WTC11 (cell line): ENCODE results near the gene PACS1. TPM values are rescaled to one million over a fixed set of nuclear protein-coding genes. Genes with fewer than 3 reads are reported as not detected.

Experiments
- ATAC-seq: fragments of 200-7000 bp; cut with Tn5 transposase; 2 replicates; pipeline ENCODE4 v1.10.0; 2021; ENCODE audit warnings: mild to moderate bottlenecking, moderate library complexity
- CTCF ChIA-PET: fragments of 300-600 bp; sonication (Branson Sonifier 250); formaldehyde crosslinking; loops from one replicate; lab custom pipeline; 2021; ENCODE audit warnings: antibody characterized with exemption; lab: Charles Lee
- POLR2A ChIA-PET: fragments of 350-600 bp; sonication (Branson Sonifier 250); formaldehyde crosslinking; loops from one replicate; lab custom pipeline; 2021; ENCODE audit warnings: antibody characterized with exemption; lab: Charles Lee
- DNase-seq: peaks from one replicate; pipeline ENCODE4 v3.0.0; 2021; ENCODE audit warnings: low spot score
- H3K27ac Mint-ChIP-seq: 2 replicates; pipeline ENCODE4 v1.8.0; 2021; ENCODE audit warnings: mixed read lengths
- H3K27me3 Mint-ChIP-seq: 2 replicates; pipeline ENCODE4 v1.8.0; 2021; ENCODE audit warnings: low read depth, mild to moderate bottlenecking, moderate library complexity, mixed read lengths
- H3K36me3 Mint-ChIP-seq: 2 replicates; pipeline ENCODE4 v1.8.0; 2021; ENCODE audit warnings: mixed read lengths
- H3K4me1 Mint-ChIP-seq: 2 replicates; pipeline ENCODE4 v1.8.0; 2022; ENCODE audit warnings: mixed read lengths
- H3K4me3 Mint-ChIP-seq: 2 replicates; pipeline ENCODE4 v1.8.0; 2021; ENCODE audit warnings: mild to moderate bottlenecking, moderate library complexity, mixed read lengths
- H3K9me3 Mint-ChIP-seq: 2 replicates; pipeline ENCODE4 v1.8.0; 2021; ENCODE audit warnings: mixed read lengths
- CREM ChIP-seq: sonication (generic); formaldehyde crosslinking; IDR thresholded peaks from 2 replicates; pipeline ENCODE4 v1.8.1; 2022; ENCODE audit warnings: mild to moderate bottlenecking, missing genetic modification reagents, moderate library complexity
- ESRRA ChIP-seq: sonication (generic); formaldehyde crosslinking; IDR thresholded peaks from 2 replicates; pipeline ENCODE4 v1.8.1; 2022; ENCODE audit warnings: mild to moderate bottlenecking, missing genetic modification reagents, borderline replicate concordance
- FOXK1 ChIP-seq: sonication (generic); formaldehyde crosslinking; IDR thresholded peaks from 2 replicates; pipeline ENCODE4 v1.8.0; 2022; ENCODE audit warnings: mild to moderate bottlenecking, moderate library complexity, missing genetic modification reagents
- IRF2 ChIP-seq: sonication (generic); formaldehyde crosslinking; IDR thresholded peaks from 2 replicates; pipeline ENCODE4 v1.8.0; 2022; ENCODE audit warnings: low read depth, missing genetic modification reagents, borderline replicate concordance
- KAT7 ChIP-seq: sonication (generic); formaldehyde crosslinking; IDR thresholded peaks from 2 replicates; pipeline ENCODE4 v1.8.1; 2023; ENCODE audit warnings: missing genetic modification reagents, mild to moderate bottlenecking, borderline replicate concordance
- OVOL2 ChIP-seq: fragments of 250-450 bp; sonication (Bioruptor Pico); IDR thresholded peaks from 2 replicates; pipeline ENCODE4 v1.9.0; 2021; ENCODE audit warnings: mild to moderate bottlenecking, borderline replicate concordance
- PRRX2 ChIP-seq: fragments of 250-450 bp; sonication (Bioruptor Pico); IDR thresholded peaks from 2 replicates; pipeline ENCODE4 v1.8.0; 2021; ENCODE audit warnings: mild to moderate bottlenecking
- TCF7 ChIP-seq: sonication (generic); formaldehyde crosslinking; IDR thresholded peaks from 2 replicates; pipeline ENCODE4 v1.8.0; 2022; ENCODE audit warnings: mild to moderate bottlenecking, low read depth, missing genetic modification reagents, moderate library complexity
- ZNF423 ChIP-seq: fragments of 250-450 bp; sonication (Bioruptor Pico); IDR thresholded peaks from 2 replicates; pipeline ENCODE4 v2.1.2; 2022; ENCODE audit warnings: mild to moderate bottlenecking, moderate library complexity
- total RNA-seq: library from RNA; stranded (reverse); gene quantifications from 3 replicates; pipeline ENCODE4 v1.2.3, GENCODE V29; 2021
- TF ChIP-seq, protein P1 (sequence below): sonication (generic); formaldehyde crosslinking; IDR thresholded peaks from 2 replicates; pipeline ENCODE4 v1.8.0; 2022; ENCODE audit warnings: mild to moderate bottlenecking, missing genetic modification reagents
- TF ChIP-seq, protein P2 (sequence below): fragments of 200-600 bp; IDR thresholded peaks from 2 replicates; pipeline ENCODE4 v1.8.0; 2022; ENCODE audit warnings: antibody characterized with exemption
- TF ChIP-seq, protein P3 (sequence below): fragments of 250-450 bp; sonication (Bioruptor Pico); IDR thresholded peaks from 2 replicates; pipeline ENCODE4 v1.8.0; 2021; ENCODE audit warnings: mild to moderate bottlenecking
- TF ChIP-seq, protein P4 (sequence below): sonication (generic); formaldehyde crosslinking; IDR thresholded peaks from 2 replicates; pipeline ENCODE4 v1.8.0; 2023; ENCODE audit warnings: mild to moderate bottlenecking, missing genetic modification reagents
- TF ChIP-seq, protein P5 (sequence below): fragments of 250-450 bp; sonication (Bioruptor Pico); IDR thresholded peaks from 2 replicates; pipeline ENCODE4 v1.9.0; 2021; ENCODE audit warnings: mild to moderate bottlenecking, borderline replicate concordance
- TF ChIP-seq, protein P6 (sequence below): sonication (generic); formaldehyde crosslinking; IDR thresholded peaks from 2 replicates; pipeline ENCODE4 v1.8.0; 2023; ENCODE audit warnings: missing genetic modification reagents, mild to moderate bottlenecking, borderline replicate concordance

PACS1 gene
- total RNA-seq, 1 experiment from 2014 or later = 34.8 TPM

DNA sequence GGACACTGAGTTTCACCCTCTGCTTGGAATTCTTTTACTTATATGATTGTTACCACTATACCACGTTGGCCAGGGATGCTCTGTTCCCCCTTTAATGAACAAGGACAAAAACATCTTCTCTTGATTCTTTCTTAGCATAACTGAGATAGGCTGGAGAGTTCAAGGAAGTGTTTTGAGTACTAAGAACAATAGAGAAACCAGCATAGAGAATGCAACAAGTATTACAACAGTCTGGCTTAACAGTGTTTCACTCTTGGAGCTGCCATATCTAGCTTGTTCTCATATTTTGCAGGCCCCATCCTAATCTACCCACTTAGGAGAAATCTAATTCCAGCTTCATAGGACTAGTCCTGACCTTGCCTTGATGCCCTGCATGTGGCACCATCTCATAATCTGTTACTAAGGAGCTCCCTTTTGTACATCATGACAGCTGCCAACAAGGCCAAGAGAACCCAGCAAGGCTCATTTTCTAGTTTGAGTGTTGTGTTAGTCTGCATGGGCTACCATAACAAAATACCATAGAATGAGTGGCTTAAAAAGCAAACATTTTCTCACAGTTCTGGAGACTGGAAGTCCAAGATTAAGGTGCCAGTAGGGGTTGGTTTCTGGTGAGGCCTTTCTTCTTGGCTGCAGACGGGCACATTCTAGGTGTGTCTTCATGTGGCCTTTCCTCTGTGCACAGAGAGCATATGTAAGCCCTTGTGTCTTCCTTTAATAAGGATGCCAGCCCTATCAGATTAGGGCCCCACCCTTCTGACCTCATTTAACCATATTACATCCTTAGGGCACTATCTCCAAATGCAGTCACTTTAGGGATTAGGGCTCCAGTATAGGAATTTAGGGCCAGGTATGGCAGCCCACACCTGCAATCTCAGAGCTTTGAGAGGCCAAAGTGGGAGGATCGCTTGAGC, 37.8 kb downstream of the PACS1 start:
- no peak overlapping the region for H3K4me3 Mint-ChIP-seq
- ATAC-seq = no peak
- DNase-seq = no peak
- POLR2A ChIA-PET = no interaction called here
- H3K9me3 Mint-ChIP-seq = no peaks in the 10 kb centered on the region
- H3K27ac Mint-ChIP-seq = no peak overlapping the region
- TF ChIP-seq PRRX2 (no peak), ESRRA (CRISPR knock-in tag) (no peak), IRF2 (no peak), OVOL2 (CRISPR knock-in tag) (no peak), CREM (CRISPR knock-in tag) (no peak), KAT7 (CRISPR knock-in tag) (no peak), FOXK1 (CRISPR knock-in tag) (no peak), TCF7 (CRISPR knock-in tag) (no peak), ZNF423 (CRISPR knock-in tag) (no peak)
- TF ChIP-seq, protein P1, sequence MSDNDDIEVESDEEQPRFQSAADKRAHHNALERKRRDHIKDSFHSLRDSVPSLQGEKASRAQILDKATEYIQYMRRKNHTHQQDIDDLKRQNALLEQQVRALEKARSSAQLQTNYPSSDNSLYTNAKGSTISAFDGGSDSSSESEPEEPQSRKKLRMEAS = no peak
- TF ChIP-seq, protein P2, sequence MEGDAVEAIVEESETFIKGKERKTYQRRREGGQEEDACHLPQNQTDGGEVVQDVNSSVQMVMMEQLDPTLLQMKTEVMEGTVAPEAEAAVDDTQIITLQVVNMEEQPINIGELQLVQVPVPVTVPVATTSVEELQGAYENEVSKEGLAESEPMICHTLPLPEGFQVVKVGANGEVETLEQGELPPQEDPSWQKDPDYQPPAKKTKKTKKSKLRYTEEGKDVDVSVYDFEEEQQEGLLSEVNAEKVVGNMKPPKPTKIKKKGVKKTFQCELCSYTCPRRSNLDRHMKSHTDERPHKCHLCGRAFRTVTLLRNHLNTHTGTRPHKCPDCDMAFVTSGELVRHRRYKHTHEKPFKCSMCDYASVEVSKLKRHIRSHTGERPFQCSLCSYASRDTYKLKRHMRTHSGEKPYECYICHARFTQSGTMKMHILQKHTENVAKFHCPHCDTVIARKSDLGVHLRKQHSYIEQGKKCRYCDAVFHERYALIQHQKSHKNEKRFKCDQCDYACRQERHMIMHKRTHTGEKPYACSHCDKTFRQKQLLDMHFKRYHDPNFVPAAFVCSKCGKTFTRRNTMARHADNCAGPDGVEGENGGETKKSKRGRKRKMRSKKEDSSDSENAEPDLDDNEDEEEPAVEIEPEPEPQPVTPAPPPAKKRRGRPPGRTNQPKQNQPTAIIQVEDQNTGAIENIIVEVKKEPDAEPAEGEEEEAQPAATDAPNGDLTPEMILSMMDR = no peak
- TF ChIP-seq, protein P3, sequence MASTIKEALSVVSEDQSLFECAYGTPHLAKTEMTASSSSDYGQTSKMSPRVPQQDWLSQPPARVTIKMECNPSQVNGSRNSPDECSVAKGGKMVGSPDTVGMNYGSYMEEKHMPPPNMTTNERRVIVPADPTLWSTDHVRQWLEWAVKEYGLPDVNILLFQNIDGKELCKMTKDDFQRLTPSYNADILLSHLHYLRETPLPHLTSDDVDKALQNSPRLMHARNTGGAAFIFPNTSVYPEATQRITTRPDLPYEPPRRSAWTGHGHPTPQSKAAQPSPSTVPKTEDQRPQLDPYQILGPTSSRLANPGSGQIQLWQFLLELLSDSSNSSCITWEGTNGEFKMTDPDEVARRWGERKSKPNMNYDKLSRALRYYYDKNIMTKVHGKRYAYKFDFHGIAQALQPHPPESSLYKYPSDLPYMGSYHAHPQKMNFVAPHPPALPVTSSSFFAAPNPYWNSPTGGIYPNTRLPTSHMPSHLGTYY (CRISPR knock-in tag) = no peak
- TF ChIP-seq, protein P4, sequence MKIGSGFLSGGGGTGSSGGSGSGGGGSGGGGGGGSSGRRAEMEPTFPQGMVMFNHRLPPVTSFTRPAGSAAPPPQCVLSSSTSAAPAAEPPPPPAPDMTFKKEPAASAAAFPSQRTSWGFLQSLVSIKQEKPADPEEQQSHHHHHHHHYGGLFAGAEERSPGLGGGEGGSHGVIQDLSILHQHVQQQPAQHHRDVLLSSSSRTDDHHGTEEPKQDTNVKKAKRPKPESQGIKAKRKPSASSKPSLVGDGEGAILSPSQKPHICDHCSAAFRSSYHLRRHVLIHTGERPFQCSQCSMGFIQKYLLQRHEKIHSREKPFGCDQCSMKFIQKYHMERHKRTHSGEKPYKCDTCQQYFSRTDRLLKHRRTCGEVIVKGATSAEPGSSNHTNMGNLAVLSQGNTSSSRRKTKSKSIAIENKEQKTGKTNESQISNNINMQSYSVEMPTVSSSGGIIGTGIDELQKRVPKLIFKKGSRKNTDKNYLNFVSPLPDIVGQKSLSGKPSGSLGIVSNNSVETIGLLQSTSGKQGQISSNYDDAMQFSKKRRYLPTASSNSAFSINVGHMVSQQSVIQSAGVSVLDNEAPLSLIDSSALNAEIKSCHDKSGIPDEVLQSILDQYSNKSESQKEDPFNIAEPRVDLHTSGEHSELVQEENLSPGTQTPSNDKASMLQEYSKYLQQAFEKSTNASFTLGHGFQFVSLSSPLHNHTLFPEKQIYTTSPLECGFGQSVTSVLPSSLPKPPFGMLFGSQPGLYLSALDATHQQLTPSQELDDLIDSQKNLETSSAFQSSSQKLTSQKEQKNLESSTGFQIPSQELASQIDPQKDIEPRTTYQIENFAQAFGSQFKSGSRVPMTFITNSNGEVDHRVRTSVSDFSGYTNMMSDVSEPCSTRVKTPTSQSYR (CRISPR knock-in tag) = no peak
- TF ChIP-seq, protein P5, sequence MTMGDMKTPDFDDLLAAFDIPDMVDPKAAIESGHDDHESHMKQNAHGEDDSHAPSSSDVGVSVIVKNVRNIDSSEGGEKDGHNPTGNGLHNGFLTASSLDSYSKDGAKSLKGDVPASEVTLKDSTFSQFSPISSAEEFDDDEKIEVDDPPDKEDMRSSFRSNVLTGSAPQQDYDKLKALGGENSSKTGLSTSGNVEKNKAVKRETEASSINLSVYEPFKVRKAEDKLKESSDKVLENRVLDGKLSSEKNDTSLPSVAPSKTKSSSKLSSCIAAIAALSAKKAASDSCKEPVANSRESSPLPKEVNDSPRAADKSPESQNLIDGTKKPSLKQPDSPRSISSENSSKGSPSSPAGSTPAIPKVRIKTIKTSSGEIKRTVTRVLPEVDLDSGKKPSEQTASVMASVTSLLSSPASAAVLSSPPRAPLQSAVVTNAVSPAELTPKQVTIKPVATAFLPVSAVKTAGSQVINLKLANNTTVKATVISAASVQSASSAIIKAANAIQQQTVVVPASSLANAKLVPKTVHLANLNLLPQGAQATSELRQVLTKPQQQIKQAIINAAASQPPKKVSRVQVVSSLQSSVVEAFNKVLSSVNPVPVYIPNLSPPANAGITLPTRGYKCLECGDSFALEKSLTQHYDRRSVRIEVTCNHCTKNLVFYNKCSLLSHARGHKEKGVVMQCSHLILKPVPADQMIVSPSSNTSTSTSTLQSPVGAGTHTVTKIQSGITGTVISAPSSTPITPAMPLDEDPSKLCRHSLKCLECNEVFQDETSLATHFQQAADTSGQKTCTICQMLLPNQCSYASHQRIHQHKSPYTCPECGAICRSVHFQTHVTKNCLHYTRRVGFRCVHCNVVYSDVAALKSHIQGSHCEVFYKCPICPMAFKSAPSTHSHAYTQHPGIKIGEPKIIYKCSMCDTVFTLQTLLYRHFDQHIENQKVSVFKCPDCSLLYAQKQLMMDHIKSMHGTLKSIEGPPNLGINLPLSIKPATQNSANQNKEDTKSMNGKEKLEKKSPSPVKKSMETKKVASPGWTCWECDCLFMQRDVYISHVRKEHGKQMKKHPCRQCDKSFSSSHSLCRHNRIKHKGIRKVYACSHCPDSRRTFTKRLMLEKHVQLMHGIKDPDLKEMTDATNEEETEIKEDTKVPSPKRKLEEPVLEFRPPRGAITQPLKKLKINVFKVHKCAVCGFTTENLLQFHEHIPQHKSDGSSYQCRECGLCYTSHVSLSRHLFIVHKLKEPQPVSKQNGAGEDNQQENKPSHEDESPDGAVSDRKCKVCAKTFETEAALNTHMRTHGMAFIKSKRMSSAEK (CRISPR knock-in tag) = no peak
- TF ChIP-seq, protein P6, sequence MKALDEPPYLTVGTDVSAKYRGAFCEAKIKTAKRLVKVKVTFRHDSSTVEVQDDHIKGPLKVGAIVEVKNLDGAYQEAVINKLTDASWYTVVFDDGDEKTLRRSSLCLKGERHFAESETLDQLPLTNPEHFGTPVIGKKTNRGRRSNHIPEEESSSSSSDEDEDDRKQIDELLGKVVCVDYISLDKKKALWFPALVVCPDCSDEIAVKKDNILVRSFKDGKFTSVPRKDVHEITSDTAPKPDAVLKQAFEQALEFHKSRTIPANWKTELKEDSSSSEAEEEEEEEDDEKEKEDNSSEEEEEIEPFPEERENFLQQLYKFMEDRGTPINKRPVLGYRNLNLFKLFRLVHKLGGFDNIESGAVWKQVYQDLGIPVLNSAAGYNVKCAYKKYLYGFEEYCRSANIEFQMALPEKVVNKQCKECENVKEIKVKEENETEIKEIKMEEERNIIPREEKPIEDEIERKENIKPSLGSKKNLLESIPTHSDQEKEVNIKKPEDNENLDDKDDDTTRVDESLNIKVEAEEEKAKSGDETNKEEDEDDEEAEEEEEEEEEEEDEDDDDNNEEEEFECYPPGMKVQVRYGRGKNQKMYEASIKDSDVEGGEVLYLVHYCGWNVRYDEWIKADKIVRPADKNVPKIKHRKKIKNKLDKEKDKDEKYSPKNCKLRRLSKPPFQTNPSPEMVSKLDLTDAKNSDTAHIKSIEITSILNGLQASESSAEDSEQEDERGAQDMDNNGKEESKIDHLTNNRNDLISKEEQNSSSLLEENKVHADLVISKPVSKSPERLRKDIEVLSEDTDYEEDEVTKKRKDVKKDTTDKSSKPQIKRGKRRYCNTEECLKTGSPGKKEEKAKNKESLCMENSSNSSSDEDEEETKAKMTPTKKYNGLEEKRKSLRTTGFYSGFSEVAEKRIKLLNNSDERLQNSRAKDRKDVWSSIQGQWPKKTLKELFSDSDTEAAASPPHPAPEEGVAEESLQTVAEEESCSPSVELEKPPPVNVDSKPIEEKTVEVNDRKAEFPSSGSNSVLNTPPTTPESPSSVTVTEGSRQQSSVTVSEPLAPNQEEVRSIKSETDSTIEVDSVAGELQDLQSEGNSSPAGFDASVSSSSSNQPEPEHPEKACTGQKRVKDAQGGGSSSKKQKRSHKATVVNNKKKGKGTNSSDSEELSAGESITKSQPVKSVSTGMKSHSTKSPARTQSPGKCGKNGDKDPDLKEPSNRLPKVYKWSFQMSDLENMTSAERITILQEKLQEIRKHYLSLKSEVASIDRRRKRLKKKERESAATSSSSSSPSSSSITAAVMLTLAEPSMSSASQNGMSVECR (CRISPR knock-in tag) = no peak
- TF ChIP-seq, all 79 proteins: peak for 0
- peaks cover 38% of the 10 kb centered on the region for H3K4me1 Mint-ChIP-seq
- CTCF ChIA-PET = interaction anchor here (0.6 kb wide), 1 partner anchor 641 kb away, joined by 3 read pairs; no protein-coding TSS in a partner anchor
- no peaks in the 10 kb centered on the region for H3K27me3 Mint-ChIP-seq
- no peaks in the 10 kb centered on the region for H3K36me3 Mint-ChIP-seq
